Activated gamma-delta T cell (primary cell): ENCODE measurements around the gene GNAI2.

Experiments used
- DNase-seq: peaks from one replicate; lab custom pipeline; 2025; lab: John Stamatoyannopoulos, UW
- total RNA-seq, 2 donors: gene quantifications; one replicate each; lab custom pipeline; 2026; lab: John Stamatoyannopoulos, UW

The GNAI2 gene
- 270 to 298 reads per million in 2 donors for total RNA-seq

- DNase-seq: peak; percentile 98
Measured at GRCh38 chr3:50235716-50236483, at the start of gene GNAI2. Gene GNAI2, plus strand, starts transcription at chr3:50236204. Its CDS starts 132 bp downstream, at chr3:50236336.

GRCh38 chr3:50187750-50188149 lies 48.3 kb upstream of the GNAI2 start:
- DNase-seq: no peak

- DNase-seq: no peak
Measured at GRCh38 chr3:50189274-50189673, 46.7 kb upstream of the GNAI2 start.

- DNase-seq: no peak
Measured at GRCh38 chr3:50189989-50190388, 46.0 kb upstream of the GNAI2 start.

- DNase-seq: no peak
Measured at GRCh38 chr3:50190936-50191660, 44.9 kb upstream of the GNAI2 start, which contains the start of gene GNAT1. Gene GNAT1, plus strand, starts transcription at chr3:50191610. Its CDS starts 116 bp downstream, at chr3:50191726.

- no peak for DNase-seq
Measured at GRCh38 chr3:50192124-50192523, 43.9 kb upstream of the GNAI2 start.

GRCh38 chr3:50192689-50193141 lies 43.3 kb upstream of the GNAI2 start:
- DNase-seq: peak; percentile 35

GRCh38 chr3:50193286-50193685 lies 42.7 kb upstream of the GNAI2 start:
- DNase-seq: no peak

- DNase-seq: no peak
Measured at GRCh38 chr3:50193746-50194127, 42.3 kb upstream of the GNAI2 start.

GRCh38 chr3:50194128-50194902 lies 41.7 kb upstream of the GNAI2 start:
- peak; percentile 74 for DNase-seq

GRCh38 chr3:50194903-50195500 lies 41.0 kb upstream of the GNAI2 start:
- DNase-seq: no peak

GRCh38 chr3:50195501-50196252 lies 40.3 kb upstream of the GNAI2 start:
- DNase-seq: no peak

- DNase-seq: no peak
Measured at GRCh38 chr3:50196253-50196801, 39.7 kb upstream of the GNAI2 start.

- DNase-seq: no peak
Measured at GRCh38 chr3:50201573-50202315, 34.3 kb upstream of the GNAI2 start.

- no peak for DNase-seq
Measured at GRCh38 chr3:50202353-50203112, 33.5 kb upstream of the GNAI2 start.

- DNase-seq: no peak
Measured at GRCh38 chr3:50203113-50203808, 32.7 kb upstream of the GNAI2 start.

- DNase-seq: no peak
Measured at GRCh38 chr3:50203809-50204803, 31.9 kb upstream of the GNAI2 start.
